Neural progenitor cell (in vitro differentiated cells): Measurements from ENCODE around the gene TAS2R43. TPM values are rescaled to one million over a fixed set of nuclear protein-coding genes. Genes with fewer than 3 reads are reported as not detected.

Source experiments
- DNase-seq: peaks from one replicate; pipeline ENCODE4 v3.0.0-alpha.2; 2016; ENCODE audit warnings: low spot score
- H2AFZ ChIP-seq: fragments of 200-600 bp; sonication (generic); replicated peaks from 2 replicates; pipeline ENCODE4 v1.6.1; 2016; ENCODE audit warnings: antibody characterized with exemption
- H3F3A ChIP-seq: fragments of 200-600 bp; sonication (generic); 2 replicates; pipeline ENCODE4 v1.6.1; 2016; ENCODE audit warnings: antibody characterized with exemption, low read depth
- H3K27ac ChIP-seq: fragments of 200-600 bp; sonication (generic); 2 replicates; pipeline ENCODE4 v1.5.1; 2016; ENCODE audit warnings: mild to moderate bottlenecking
- H3K27me3 ChIP-seq: fragments of 200-600 bp; sonication (generic); 2 replicates; pipeline ENCODE4 v1.6.1; 2016; ENCODE audit warnings: mild to moderate bottlenecking, moderate library complexity
- H3K36me3 ChIP-seq: fragments of 200-600 bp; sonication (generic); 2 replicates; pipeline ENCODE4 v1.5.1; 2016
- H3K4me1 ChIP-seq: fragments of 200-600 bp; sonication (generic); 2 replicates; pipeline ENCODE4 v1.6.1; 2016; ENCODE audit warnings: mixed run types
- H3K4me2 ChIP-seq: fragments of 200-600 bp; sonication (generic); 2 replicates; pipeline ENCODE4 v1.6.1; 2016
- H3K4me3 ChIP-seq: fragments of 200-600 bp; sonication (generic); 2 replicates; pipeline ENCODE4 v1.5.1; 2016
- H3K79me2 ChIP-seq: fragments of 200-600 bp; sonication (generic); 2 replicates; pipeline ENCODE4 v1.6.1; 2016; ENCODE audit warnings: low read depth
- H3K9ac ChIP-seq: fragments of 200-600 bp; sonication (generic); 2 replicates; pipeline ENCODE4 v1.6.1; 2016
- H3K9me3 ChIP-seq: fragments of 200-600 bp; sonication (generic); 2 replicates; pipeline ENCODE4 v1.5.1; 2016; ENCODE audit warnings: low read depth
- H4K20me1 ChIP-seq: fragments of 200-600 bp; sonication (generic); 2 replicates; pipeline ENCODE4 v1.6.1; 2016; ENCODE audit warnings: low read depth
- H3K27ac Mint-ChIP-seq: 3 replicates; pipeline ENCODE4 v1.8.0; 2021; ENCODE audit warnings: mixed read lengths
- H3K27me3 Mint-ChIP-seq: 2 replicates; pipeline ENCODE4 v1.8.0; 2022; ENCODE audit warnings: low read depth, mild to moderate bottlenecking, inconsistent platforms, moderate library complexity, mixed read lengths; ENCODE audit not compliant: insufficient read depth
- H3K36me3 Mint-ChIP-seq: 3 replicates; pipeline ENCODE4 v1.8.0; 2021; ENCODE audit warnings: mixed read lengths
- H3K4me1 Mint-ChIP-seq: 3 replicates; pipeline ENCODE4 v1.8.0; 2021; ENCODE audit warnings: mixed read lengths
- H3K4me3 Mint-ChIP-seq: 3 replicates; pipeline ENCODE4 v1.8.0; 2021; ENCODE audit warnings: mild to moderate bottlenecking, moderate library complexity, mixed read lengths
- H3K9me3 Mint-ChIP-seq: 3 replicates; pipeline ENCODE4 v1.8.0; 2020; ENCODE audit warnings: mixed read lengths
- CTCF ChIP-seq: fragments of 200-600 bp; sonication (generic); IDR thresholded peaks from 2 replicates; pipeline ENCODE4 v1.5.1; 2017; ENCODE audit warnings: antibody characterized with exemption, mild to moderate bottlenecking
- EZH2 ChIP-seq: fragments of 200-600 bp; sonication (generic); IDR thresholded peaks from 2 replicates; pipeline ENCODE4 v1.6.1; 2017; ENCODE audit warnings: antibody characterized with exemption, mild to moderate bottlenecking, moderate library complexity
- EZH2phosphoT487 ChIP-seq: fragments of 200-600 bp; sonication (generic); IDR thresholded peaks from 2 replicates; pipeline ENCODE4 v1.6.1; 2017; ENCODE audit warnings: antibody characterized with exemption
- total RNA-seq: library from RNA; depleted of rRNA; stranded (reverse); fragments of >200 nt; gene quantifications from 2 replicates; pipeline ENCODE4 v1.2.3, GENCODE V29; 2015; ENCODE audit warnings: low replicate concordance

Gene TAS2R43
- total RNA-seq, 1 donor from 2014 or later: 4.0 TPM

- Histone ChIP-seq H3K9me3 (no peaks in the 10 kb centered on the region), H3K27me3 (no peaks in the 10 kb centered on the region), H3K4me2 (no peak overlapping the region), H3K27ac (no peak overlapping the region), H2AFZ (no peak overlapping the region), H3K4me1 (no peaks in the 10 kb centered on the region), H3K79me2 (peaks cover 4% of the 10 kb centered on the region), H4K20me1 (no peaks in the 10 kb centered on the region), H3K9ac (no peak overlapping the region), H3K4me3 (no peak overlapping the region), H3K36me3 (no peaks in the 10 kb centered on the region), H3F3A (no peaks in the 10 kb centered on the region)
- no peak for TF ChIP-seq EZH2
- no peak for TF ChIP-seq EZH2phosphoT487
- TF ChIP-seq CTCF: no peak
- H3K4me1 Mint-ChIP-seq: no peaks in the 10 kb centered on the region
- no peaks in the 10 kb centered on the region for H3K9me3 Mint-ChIP-seq
- DNase-seq: no peak
- peaks cover 10% of the 10 kb centered on the region for H3K36me3 Mint-ChIP-seq
- H3K4me3 Mint-ChIP-seq: no peak overlapping the region
- no peak overlapping the region for H3K27ac Mint-ChIP-seq
- no peaks in the 10 kb centered on the region for H3K27me3 Mint-ChIP-seq
Observed at GRCh38 chr12:11071414-11071813, 20.7 kb downstream of the TAS2R43 start.

- Histone ChIP-seq H3K9ac (no peak overlapping the region), H2AFZ (no peak overlapping the region), H3K4me3 (no peak overlapping the region), H3K79me2 (peaks cover 5% of the 10 kb centered on the region), H3K4me1 (no peaks in the 10 kb centered on the region), H3F3A (no peaks in the 10 kb centered on the region), H3K36me3 (no peaks in the 10 kb centered on the region), H3K27ac (no peak overlapping the region), H3K9me3 (no peaks in the 10 kb centered on the region), H4K20me1 (no peaks in the 10 kb centered on the region), H3K27me3 (no peaks in the 10 kb centered on the region), H3K4me2 (no peak overlapping the region)
- DNase-seq: no peak
- H3K36me3 Mint-ChIP-seq: peaks cover 10% of the 10 kb centered on the region
- no peak overlapping the region for H3K27ac Mint-ChIP-seq
- no peaks in the 10 kb centered on the region for H3K27me3 Mint-ChIP-seq
- peaks cover 1% of the 10 kb centered on the region for H3K9me3 Mint-ChIP-seq
- TF ChIP-seq EZH2 (no peak), EZH2phosphoT487 (no peak), CTCF (no peak)
- H3K4me1 Mint-ChIP-seq: no peaks in the 10 kb centered on the region
- H3K4me3 Mint-ChIP-seq: no peak overlapping the region
Observed at GRCh38 chr12:11070999-11071398, 21.1 kb downstream of the TAS2R43 start.

GRCh38 chr12:11069854-11070365 is 22.2 kb downstream of the TAS2R43 start:
- no peak overlapping the region for H3K27ac Mint-ChIP-seq
- Histone ChIP-seq H3K9me3 (no peaks in the 10 kb centered on the region), H3K27me3 (no peaks in the 10 kb centered on the region), H3K4me2 (no peak overlapping the region), H3K36me3 (no peaks in the 10 kb centered on the region), H3K27ac (no peak overlapping the region), H3K4me3 (no peak overlapping the region), H4K20me1 (no peaks in the 10 kb centered on the region), H3F3A (no peaks in the 10 kb centered on the region), H2AFZ (no peak overlapping the region), H3K4me1 (no peaks in the 10 kb centered on the region), H3K9ac (no peak overlapping the region), H3K79me2 (peaks cover 9% of the 10 kb centered on the region)
- peaks cover 2% of the 10 kb centered on the region for H3K9me3 Mint-ChIP-seq
- TF ChIP-seq EZH2phosphoT487 (no peak), CTCF (no peak), EZH2 (no peak)
- no peak for DNase-seq
- no peaks in the 10 kb centered on the region for H3K4me1 Mint-ChIP-seq
- peaks cover 14% of the 10 kb centered on the region for H3K36me3 Mint-ChIP-seq
- no peak overlapping the region for H3K4me3 Mint-ChIP-seq
- no peaks in the 10 kb centered on the region for H3K27me3 Mint-ChIP-seq
